HUDEP-2 (cell line): ENCODE measurements around the gene FAM162A.

Source experiments
- DNase-seq, 76 experiments: peaks; one replicate each; lab custom pipeline; 2025; ENCODE audit not compliant: unreplicated experiment in 76 of 76; lab: John Stamatoyannopoulos, UW

FAM162A gene

DNA sequence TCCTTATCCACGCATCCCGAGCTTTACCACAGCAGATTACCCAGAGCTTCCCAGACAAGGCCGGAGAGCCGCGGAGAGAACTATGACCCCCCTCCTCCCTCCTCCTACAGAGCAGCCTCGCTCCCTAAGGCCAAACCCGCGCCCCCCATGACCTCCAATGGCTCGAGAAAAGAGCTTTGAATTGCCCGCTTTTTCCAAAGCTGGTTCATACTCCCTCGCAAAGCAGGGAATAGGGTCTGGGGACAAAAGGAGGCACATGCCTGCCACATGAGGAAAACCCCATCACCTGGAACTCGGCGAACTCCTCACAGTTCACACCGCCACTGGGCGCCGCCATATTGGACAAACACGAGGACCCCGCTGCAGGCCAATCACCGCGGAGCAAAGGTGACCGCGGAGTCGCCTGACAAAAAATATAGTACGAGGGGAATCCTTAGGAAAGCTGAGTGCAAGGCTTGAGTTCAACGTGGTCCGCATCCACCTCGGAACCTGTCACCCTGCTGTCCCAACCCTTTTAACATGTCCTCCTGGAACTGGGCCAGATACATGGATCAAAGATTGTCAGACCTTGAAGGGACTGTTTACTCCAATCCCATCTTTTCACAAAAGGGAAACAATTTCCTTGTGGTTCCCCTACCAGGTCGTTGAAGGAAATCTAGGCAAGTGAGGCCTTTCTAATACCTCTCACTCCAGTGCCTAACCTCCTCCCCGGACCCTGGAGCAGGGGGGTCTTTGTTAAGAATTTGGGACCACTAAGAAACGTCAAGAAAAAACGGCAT is 905 bp upstream of the FAM162A start, which contains the start of gene MIX23:
Gene MIX23 (minus strand): TSS at position 344 of the 779 bp plus-strand sequence. CDS start 7 bp downstream, at position 337.
- peak in 74 of 76 experiments; percentile 34 to 90 (median 77) for DNase-seq

- DNase-seq = no peak
Observed at GRCh38 chr3:122387709-122388108, 3.7 kb downstream of the FAM162A start.

DNA sequence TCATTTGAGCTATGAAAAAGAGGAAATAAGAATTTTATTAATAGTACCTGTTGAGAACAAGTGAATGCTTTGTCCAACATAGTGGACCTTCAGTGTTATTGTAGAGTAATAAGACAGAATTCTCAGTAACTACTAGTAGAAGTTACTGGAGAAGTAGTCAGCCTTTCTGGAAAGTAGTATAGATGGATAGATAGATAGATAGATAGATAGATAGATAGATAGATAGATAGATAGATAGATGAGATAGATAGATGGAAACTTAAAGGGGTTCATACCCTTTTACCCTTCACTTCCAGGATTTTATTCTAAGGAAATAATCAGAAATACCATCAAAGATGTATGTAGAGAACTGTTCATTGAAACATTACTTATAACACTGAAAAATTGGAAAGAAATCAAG is 5.2 kb downstream of the FAM162A start:
- DNase-seq = no peak

- DNase-seq = no peak
Observed at GRCh38 chr3:122389892-122390291, 5.9 kb downstream of the FAM162A start.

DNA sequence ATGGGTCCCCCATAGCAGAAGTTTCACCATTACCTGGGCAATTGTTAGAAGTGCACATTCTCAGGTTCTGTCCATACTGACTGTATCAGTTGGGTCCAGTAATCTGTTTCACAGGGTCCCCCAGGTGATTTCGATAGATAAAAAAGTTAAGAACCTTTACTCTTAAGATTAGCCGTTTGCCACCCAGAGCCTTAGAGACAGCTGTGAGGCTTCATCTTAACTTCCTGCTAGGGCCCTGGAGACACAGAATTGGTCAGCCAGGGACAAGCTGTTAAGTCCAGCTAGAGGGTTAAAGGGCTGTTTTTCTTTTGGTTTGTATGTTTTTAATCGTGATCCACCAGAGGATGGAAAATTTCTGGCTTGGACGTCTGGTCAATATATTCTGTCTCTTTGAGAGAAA is 6.7 kb downstream of the FAM162A start:
- DNase-seq = peak in 7 of 76 experiments; percentile 1 to 29 (median 6)

GRCh38 chr3:122391681-122392446 is 7.9 kb downstream of the FAM162A start:
- DNase-seq = no peak

DNA sequence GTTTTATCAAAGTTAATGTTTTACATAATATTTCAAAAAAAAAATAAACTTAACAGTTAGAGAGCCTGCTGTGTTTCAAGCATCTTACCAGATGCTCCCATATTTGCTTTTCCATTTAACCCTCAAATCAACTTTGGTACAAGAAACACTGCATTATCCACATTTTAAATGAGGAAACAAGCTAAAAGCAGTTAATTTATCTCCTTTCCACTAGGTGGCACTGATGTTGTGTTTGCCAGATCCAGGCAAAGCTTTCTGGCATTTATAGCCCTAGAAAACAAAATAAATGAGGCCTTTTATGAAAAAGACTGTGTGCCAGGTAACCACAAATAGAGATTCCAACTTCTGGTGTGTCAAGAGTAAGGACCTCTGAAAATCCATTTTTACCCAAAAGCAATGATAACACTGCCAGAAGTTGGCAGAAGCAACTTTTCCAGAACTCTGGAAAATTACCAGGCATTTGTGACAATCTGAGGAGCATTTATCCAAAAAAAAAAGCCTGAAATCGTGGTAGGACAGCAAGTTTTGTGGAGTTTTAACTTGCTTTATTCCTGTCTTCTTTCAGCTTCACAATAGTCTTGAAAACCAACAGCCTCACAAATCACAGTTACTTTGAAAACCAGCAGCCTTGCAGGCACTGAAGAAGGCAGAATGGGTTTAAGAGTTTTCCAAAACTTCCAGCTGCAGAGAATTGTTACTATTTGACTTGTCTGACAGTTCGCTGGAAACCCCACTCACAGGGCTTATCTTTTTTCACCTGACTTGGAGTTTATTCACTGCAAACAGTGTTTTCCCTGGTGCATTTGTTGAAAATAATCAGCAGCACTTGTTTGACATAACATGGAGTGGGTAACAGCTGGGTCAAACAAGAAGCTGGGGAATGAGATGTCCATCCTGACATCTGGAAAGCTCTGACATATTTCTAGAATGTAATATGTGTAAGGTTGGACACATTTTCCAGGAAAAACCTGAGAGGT is 9.2 kb downstream of the FAM162A start:
- peak in 35 of 76 experiments; percentile 1 to 67 (median 25) for DNase-seq

DNA sequence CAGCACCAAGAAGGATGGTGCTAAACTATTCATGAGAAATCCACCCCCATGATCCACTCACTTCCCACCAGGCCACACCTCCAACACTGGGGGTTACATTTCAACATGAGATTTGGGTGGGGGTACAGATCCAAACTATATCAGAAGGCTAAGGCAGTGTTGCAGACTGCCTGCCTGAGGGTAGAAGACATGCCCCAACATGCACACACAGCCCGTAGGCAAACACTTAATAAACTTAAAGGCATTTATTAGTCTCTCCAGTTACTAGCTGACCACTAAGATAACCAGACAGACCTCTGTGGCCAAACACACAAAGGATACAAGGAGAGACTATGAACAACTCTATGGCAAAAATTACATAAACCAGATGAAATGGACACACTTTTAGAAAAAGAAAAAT is 10.2 kb downstream of the FAM162A start:
- DNase-seq = no peak

DNA sequence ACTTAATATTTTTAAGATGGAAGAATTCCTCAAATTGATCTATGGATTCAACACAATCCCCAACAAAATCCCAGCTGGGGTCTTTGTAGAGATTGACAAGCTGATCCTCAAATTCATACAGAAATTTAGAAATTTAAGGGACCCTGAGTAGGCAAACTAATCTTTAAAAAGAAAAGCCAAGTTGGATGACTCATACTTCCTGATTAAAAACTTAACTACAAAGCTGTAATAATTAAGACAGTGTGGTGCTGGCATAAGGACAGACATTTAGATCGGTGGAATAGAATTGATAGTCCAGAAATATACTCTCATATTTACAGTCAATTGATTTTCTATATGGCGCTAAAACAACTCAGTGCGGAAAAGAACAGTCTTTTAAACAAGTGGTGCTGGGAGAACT is 11.6 kb downstream of the FAM162A start:
- DNase-seq = no peak

GRCh38 chr3:122396511-122396910 is 12.5 kb downstream of the FAM162A start:
- no peak for DNase-seq

DNA sequence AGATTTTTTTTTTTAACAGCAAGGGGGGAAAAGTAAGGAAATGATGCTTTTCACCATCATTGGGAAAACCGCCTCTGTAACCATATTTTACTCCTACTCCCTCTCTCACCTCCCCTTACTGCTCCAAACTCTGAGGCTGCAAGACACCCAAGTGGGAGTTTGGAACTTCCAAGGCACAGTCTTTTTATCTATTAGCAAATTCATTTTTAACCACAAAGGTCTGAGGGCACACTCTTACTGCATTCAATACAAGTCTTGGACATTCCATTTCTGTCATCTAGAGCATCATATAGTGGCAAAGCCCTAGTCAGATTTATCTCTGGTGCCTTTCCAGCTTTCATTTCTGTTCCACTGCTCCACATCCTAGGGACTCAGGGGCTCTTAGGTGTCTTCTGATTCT is 13.2 kb downstream of the FAM162A start:
- DNase-seq = no peak

- no peak for DNase-seq
Observed at GRCh38 chr3:122398920-122399319, 14.9 kb downstream of the FAM162A start.

DNA sequence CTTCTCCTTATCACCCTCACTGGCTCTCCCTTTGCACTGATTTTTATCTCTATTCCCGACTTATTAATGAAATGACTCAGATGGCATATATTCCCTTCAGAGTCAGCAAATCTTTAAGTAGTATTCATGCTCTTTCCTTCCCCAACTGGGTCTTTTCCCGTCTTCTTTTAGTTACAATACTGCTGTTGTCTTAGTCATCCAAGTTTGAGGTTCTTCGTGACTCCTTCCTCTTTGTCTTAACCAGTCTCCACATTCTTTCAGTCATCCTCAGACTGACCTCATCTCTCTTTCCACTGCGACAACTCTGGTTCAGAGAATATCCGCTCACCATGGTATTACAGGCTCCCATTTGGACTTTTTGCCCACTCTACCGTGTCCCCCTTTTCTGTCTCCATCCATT is 19.5 kb downstream of the FAM162A start:
- DNase-seq = no peak

- no peak for DNase-seq
Observed at GRCh38 chr3:122405015-122405414, 21.0 kb downstream of the FAM162A start.

DNA sequence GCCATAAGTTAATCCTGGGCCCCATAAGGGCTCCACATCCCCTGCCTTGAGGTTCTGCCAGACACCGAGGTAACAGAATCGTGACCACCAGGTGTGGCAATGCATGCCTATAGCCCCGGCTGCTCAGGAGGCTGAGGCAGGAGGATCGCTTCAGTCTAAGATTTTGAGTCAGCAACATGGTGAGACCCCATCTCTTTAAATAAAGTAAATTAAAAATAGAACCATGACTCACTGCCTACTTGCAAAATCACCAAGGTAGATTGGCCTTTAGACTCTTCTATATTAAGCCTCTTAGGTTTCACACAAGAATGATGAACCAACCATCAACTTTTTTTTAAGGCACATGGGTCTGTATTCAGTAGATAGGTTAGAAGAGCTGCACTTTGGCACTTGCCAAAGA is 22.2 kb downstream of the FAM162A start:
- no peak for DNase-seq

- no peak for DNase-seq
Observed at GRCh38 chr3:122407946-122408345, 24.0 kb downstream of the FAM162A start.

DNA sequence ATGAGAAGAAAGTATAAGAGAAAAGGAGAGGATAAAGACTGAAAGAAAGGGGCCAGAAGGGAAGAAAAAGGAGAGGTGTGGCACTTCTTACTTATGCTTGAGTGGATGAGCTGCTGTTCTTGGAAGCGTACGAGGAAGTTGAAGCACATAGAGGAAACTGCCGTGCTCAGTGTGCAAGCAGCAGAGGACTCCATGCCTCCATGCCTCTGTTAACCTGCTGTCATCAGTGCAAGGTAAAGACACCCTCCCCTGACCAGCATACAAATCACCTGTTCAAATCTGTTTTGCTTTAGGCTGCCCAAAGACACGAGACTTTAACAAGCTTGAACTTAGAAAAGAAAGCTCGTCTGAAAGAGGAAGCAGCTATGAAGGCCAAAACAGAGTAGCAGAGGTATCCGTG is 25.5 kb downstream of the FAM162A start:
- no peak for DNase-seq

GRCh38 chr3:122410111-122410510 is 26.1 kb downstream of the FAM162A start:
- DNase-seq = no peak

DNA sequence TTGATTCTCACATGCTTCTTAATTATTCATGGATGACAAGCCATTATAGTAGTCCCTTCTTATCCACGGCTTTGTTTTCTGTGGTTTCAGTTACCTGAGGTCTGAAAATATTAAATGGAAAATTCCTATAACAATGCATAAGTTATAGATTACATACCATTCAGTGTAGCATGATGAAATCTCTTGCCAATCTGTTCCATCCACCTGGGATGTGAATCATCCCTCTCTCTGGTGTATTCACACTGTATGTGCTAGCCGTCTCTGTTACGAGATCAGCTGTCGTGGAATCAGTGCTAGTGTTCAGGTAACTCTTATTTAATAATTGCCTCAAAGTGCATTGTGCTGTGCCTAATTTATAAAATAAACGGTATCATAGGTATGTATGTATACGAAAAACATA is 26.7 kb downstream of the FAM162A start:
- DNase-seq = no peak

- DNase-seq = no peak
Observed at GRCh38 chr3:122414391-122414790, 30.4 kb downstream of the FAM162A start.
